Activated gamma-delta T cell treated with anti-CD3 and anti-CD28 coated beads, Interleukin-2, amount 50 U/mL, for 16 hours (primary cell): ENCODE data around the gene SWSAP1.
"Not testable (repeated sequence)": the region's sequence is repeated elsewhere in the genome, so short reads cannot be mapped to it uniquely, and the experiment has no call there.

Experiments
- DNase-seq: peaks from one replicate; pipeline ENCODE4 v3.0.0-alpha.2; 2020; ENCODE audit warnings: low read depth

SWSAP1 gene

GRCh38 chr19:11379269-11379845, 4.9 kb downstream of the SWSAP1 start:
- not testable (repeated sequence) for DNase-seq

GRCh38 chr19:11379857-11380350, 5.4 kb downstream of the SWSAP1 start:
- DNase-seq: no peak

GRCh38 chr19:11380653-11381537, 6.4 kb downstream of the SWSAP1 start:
- DNase-seq: peak; percentile 93

- no peak for DNase-seq
Observed at GRCh38 chr19:11382898-11383705, 8.6 kb downstream of the SWSAP1 start.

GRCh38 chr19:11383706-11384048, 9.2 kb downstream of the SWSAP1 start:
- DNase-seq: no peak

GRCh38 chr19:11384778-11385129, 10.3 kb downstream of the SWSAP1 start:
- no peak for DNase-seq

- no peak for DNase-seq
Observed at GRCh38 chr19:11387162-11388034, 12.9 kb downstream of the SWSAP1 start.

GRCh38 chr19:11390359-11390758, 15.9 kb downstream of the SWSAP1 start:
- DNase-seq: no peak

GRCh38 chr19:11390933-11391680, 16.6 kb downstream of the SWSAP1 start:
- no peak for DNase-seq

GRCh38 chr19:11397089-11397610, 22.7 kb downstream of the SWSAP1 start:
- DNase-seq: no peak

GRCh38 chr19:11399667-11400066, 25.2 kb downstream of the SWSAP1 start:
- no peak for DNase-seq

- no peak for DNase-seq
Observed at GRCh38 chr19:11400798-11401197, 26.3 kb downstream of the SWSAP1 start.

GRCh38 chr19:11401808-11402543, 27.5 kb downstream of the SWSAP1 start:
- no peak for DNase-seq

GRCh38 chr19:11404588-11405222, 30.2 kb downstream of the SWSAP1 start:
- no peak for DNase-seq

- DNase-seq: no peak
Observed at GRCh38 chr19:11405846-11406643, 31.6 kb downstream of the SWSAP1 start.

- not testable (repeated sequence) for DNase-seq
Observed at GRCh38 chr19:11406703-11407236, 32.3 kb downstream of the SWSAP1 start.

- DNase-seq: no peak
Observed at GRCh38 chr19:11408591-11408990, 34.1 kb downstream of the SWSAP1 start.

GRCh38 chr19:11410682-11411081, 36.2 kb downstream of the SWSAP1 start:
- DNase-seq: no peak
